A549 (cell line): Measurements from ENCODE around the gene EBF4. TPM values are rescaled to one million over a fixed set of nuclear protein-coding genes. Genes with fewer than 3 reads are reported as not detected.

ENCODE experiments used
- ATAC-seq, 2 experiments: fragments of 200-7000 bp in 1 of 2; fragments of >200 bp in 1 of 2; cut with Nextera tagmentation in 1 of 2; cut with Tn5 transposase in 1 of 2; 3 replicates each; pipeline versions ENCODE4 v1.8.0 to v1.9.1; 2018 to 2020; ENCODE audit warnings: mild to moderate bottlenecking in 1 of 2, moderate library complexity in 1 of 2
- CTCF ChIA-PET: fragments of 300-600 bp; sonication (Branson Sonifier 250); formaldehyde crosslinking; extraction: SDS; loops from one replicate; lab custom pipeline; 2021; ENCODE audit warnings: antibody characterized with exemption, inconsistent platforms; lab: Yijun Ruan, JAX
- POLR2A ChIA-PET: fragments of 350-600 bp; formaldehyde crosslinking; extraction: SDS; loops from one replicate; lab custom pipeline; 2021; ENCODE audit warnings: antibody characterized with exemption, inconsistent platforms; lab: Yijun Ruan, JAX
- DNase-seq, 2 experiments: peaks; one replicate each; pipeline versions ENCODE4 v3.0.0 to v3.0.0-alpha.2; 2011 to 2016; ENCODE audit warnings: low read depth in 1 of 2, low spot score in 1 of 2
- FAIRE-seq: peaks from 2 replicates; lab custom pipeline; 2011; peaks lifted over from hg19 to GRCh38; lab: Jason Lieb, UNC
- H3K27ac ChIP-seq, 2 experiments: fragments of >200 bp; sonication (Bioruptor Twin); formaldehyde crosslinking; 3 replicates each; pipeline ENCODE4 v1.5.1; 2016 to 2017
- H3K4me1 ChIP-seq: fragments of >200 bp; sonication (Bioruptor Twin); formaldehyde crosslinking; 3 replicates; pipeline ENCODE4 v1.6.1; 2016
- H3K4me2 ChIP-seq: fragments of >200 bp; sonication (Bioruptor Twin); formaldehyde crosslinking; 3 replicates; pipeline ENCODE4 v1.6.1; 2016
- H3K4me3 ChIP-seq: fragments of >200 bp; sonication (Bioruptor Twin); formaldehyde crosslinking; 3 replicates; pipeline ENCODE4 v1.5.1; 2016
- H3K9me3 ChIP-seq: fragments of >200 bp; sonication (Bioruptor Twin); formaldehyde crosslinking; 3 replicates; pipeline ENCODE4 v1.6.1; 2016
- BHLHE40 ChIP-seq: IDR thresholded peaks from 2 replicates; pipeline ENCODE4 v1.6.1; 2012; ENCODE audit warnings: low read depth, low read length, inconsistent platforms
- CBX8 ChIP-seq: fragments of 200-600 bp; sonication (generic); IDR thresholded peaks from 2 replicates; pipeline ENCODE4 v1.6.1; 2016
- CEBPB ChIP-seq, 2 experiments: fragments of >200 bp in 1 of 2; sonication (Bioruptor Twin) in 1 of 2; formaldehyde crosslinking in 1 of 2; IDR thresholded peaks; 2 replicates each; pipeline ENCODE4 v1.6.1; 2012 to 2016
- CTCF ChIP-seq: fragments of >200 bp; sonication (Bioruptor Twin); formaldehyde crosslinking; IDR thresholded peaks from 3 replicates; pipeline ENCODE4 v1.5.1; 2016
- E2F6 ChIP-seq: IDR thresholded peaks from 2 replicates; pipeline ENCODE4 v1.6.1; 2012; ENCODE audit warnings: low read depth, borderline replicate concordance
- EHF ChIP-seq: fragments of 250-450 bp; sonication (Bioruptor Pico); IDR thresholded peaks from 2 replicates; pipeline ENCODE4 v1.5.0; 2020; ENCODE audit warnings: mild to moderate bottlenecking
- EHMT2 ChIP-seq: fragments of 200-600 bp; sonication (generic); IDR thresholded peaks from 2 replicates; pipeline ENCODE4 v1.6.1; 2016; ENCODE audit warnings: antibody characterized with exemption, low read depth, mild to moderate bottlenecking, moderate library complexity
- FOSB ChIP-seq: fragments of 250-450 bp; sonication (Bioruptor Pico); IDR thresholded peaks from 2 replicates; pipeline ENCODE4 v1.5.0; 2020; ENCODE audit warnings: mild to moderate bottlenecking, moderate library complexity
- GATA3 ChIP-seq: IDR thresholded peaks from 2 replicates; pipeline ENCODE4 v1.6.1; 2012; ENCODE audit warnings: borderline replicate concordance
- HOXA7 ChIP-seq: fragments of 250-450 bp; sonication (Bioruptor Pico); IDR thresholded peaks from 2 replicates; pipeline ENCODE4 v1.5.0; 2020; ENCODE audit warnings: mild to moderate bottlenecking, moderate library complexity
- HOXB5 ChIP-seq: fragments of 250-450 bp; sonication (Bioruptor Pico); IDR thresholded peaks from 2 replicates; pipeline ENCODE4 v1.5.0; 2020; ENCODE audit warnings: mild to moderate bottlenecking, moderate library complexity
- KDM1A ChIP-seq: fragments of 200-600 bp; sonication (generic); IDR thresholded peaks from 2 replicates; pipeline ENCODE4 v1.6.1; 2016; ENCODE audit warnings: low read depth, mild to moderate bottlenecking
- MAFK ChIP-seq: fragments of 450-650 bp; IDR thresholded peaks from 2 replicates; pipeline ENCODE4 v1.6.1; 2014; ENCODE audit not compliant: partially characterized antibody
- MAZ ChIP-seq: fragments of 150-350 bp; IDR thresholded peaks from 2 replicates; pipeline ENCODE4 v1.6.1; 2014; ENCODE audit warnings: antibody characterized with exemption, low read depth, low read length, borderline replicate concordance
- NFE2L2 ChIP-seq: fragments of 150-350 bp; conservative IDR thresholded peaks from 2 replicates; pipeline ENCODE4 v1.6.1; 2014; ENCODE audit warnings: low read length
- RAD21 ChIP-seq, 2 experiments: fragments of >200 bp in 1 of 2; sonication (Bioruptor Twin) in 1 of 2; formaldehyde crosslinking in 1 of 2; IDR thresholded peaks in 1 of 2; conservative IDR thresholded peaks in 1 of 2; 2 replicates in 1 of 2; 3 replicates in 1 of 2; pipeline ENCODE4 v1.6.1; 2012 to 2018; ENCODE audit warnings: inconsistent platforms in 1 of 2
- RFX5 ChIP-seq: fragments of 450-650 bp; IDR thresholded peaks from 2 replicates; pipeline ENCODE4 v1.7.1; 2014; ENCODE audit warnings: antibody characterized with exemption, mild to moderate bottlenecking, moderate library complexity
- RNF2 ChIP-seq: fragments of 200-600 bp; sonication (generic); IDR thresholded peaks from 2 replicates; pipeline ENCODE4 v1.6.1; 2016; ENCODE audit warnings: low read depth, mild to moderate bottlenecking, antibody characterized with exemption, moderate library complexity, borderline replicate concordance
- TP53 ChIP-seq: fragments of 250-450 bp; sonication (Bioruptor Pico); IDR thresholded peaks from 2 replicates; pipeline ENCODE4 v1.5.0; 2021; ENCODE audit warnings: mild to moderate bottlenecking, moderate library complexity
- WGBS: methylation state at CpG from one replicate; pipeline ENCODE4 v1.1.6; 2017; ENCODE audit errors: missing lambda C conversion rate; 5-methylcytosine and 5-hydroxymethylcytosine counted together
- polyA plus RNA-seq, 4 experiments: library from polyadenylated mRNA; depleted of rRNA in 3 of 4; stranded (reverse); fragments of >200 nt; fragmentation: RNase III in 1 of 4; extraction: RNeasy Plus Mini Kit Qiagen cat#74134 plus additional on column Dnase treatment in 1 of 4; gene quantifications; 2 replicates in 3 of 4; 3 replicates in 1 of 4; pipeline ENCODE4 v1.2.3, GENCODE V29; 2011 to 2017

EBF4 gene
- polyA plus RNA-seq, 2 of the 4 experiments (the other 2 are of a cell fraction), result 2.2 to 3.2 TPM

- peak; percentile 38; the same call in 1 of the 2 replicates for TF ChIP-seq TP53
- no peak for TF ChIP-seq HOXB5
These were observed 28.5 kb upstream of the EBF4 start, which contains the start of gene IDH3B (continued) for GRCh38 chr20:2663887-2664719.

GRCh38 chr20:2671977-2672376, 20.6 kb upstream of the EBF4 start:
- POLR2A ChIA-PET, result no interaction called here

GRCh38 chr20:2672446-2672845, 20.1 kb upstream of the EBF4 start:
- no peaks in the 10 kb centered on the region for H3K4me1 ChIP-seq
- H3K4me2 ChIP-seq, result no peak overlapping the region
- no peaks in the 10 kb centered on the region for H3K9me3 ChIP-seq
- DNase-seq (no peak), FAIRE-seq (peak; percentile 82), ATAC-seq (no peak)
- ChIA-PET POLR2A (interaction anchor here (0.7 kb wide), 1 partner anchor 8 kb away, joined by 3 read pairs; the partner anchor contains the start of gene IDH3B), CTCF (interaction anchor here (0.8 to 7.9 kb wide), 9 partner anchors 9 to 329 kb away, joined by 3 to 60 read pairs (median 5); partner anchors contain the start of gene IDH3B)
- H3K4me3 ChIP-seq, result no peak overlapping the region
- 37% methylated on average over 3 of the region's 3 CpGs for whole genome bisulfite sequencing
- TF ChIP-seq EHMT2 (no peak), GATA3 (no peak), HOXA7 (CRISPR knock-in tag) (no peak), NFE2L2 (no peak), BHLHE40 (no peak), CBX8 (no peak), RAD21 (conservative IDR thresholded peaks at IDR 0.05 in 1 of 2, IDR thresholded peaks at IDR 0.05 in 1 of 2) (no peak), E2F6 (no peak), FOSB (no peak), MAFK (no peak), RFX5 (no peak), KDM1A (no peak), EHF (no peak), CEBPB (IDR thresholded peaks at IDR 0.05) (no peak), RNF2 (no peak)
- no peak overlapping the region for H3K27ac ChIP-seq

More at GRCh38 chr20:2671977-2672376, 20.6 kb upstream of the EBF4 start:
- Histone ChIP-seq H3K4me2 (no peak overlapping the region), H3K27ac (no peak overlapping the region), H3K4me1 (no peaks in the 10 kb centered on the region), H3K4me3 (no peak overlapping the region), H3K9me3 (no peaks in the 10 kb centered on the region)
- FAIRE-seq (no peak), DNase-seq (peak in 1 of 2 experiments; percentile 32), ATAC-seq (peak; percentile 15 to 69; a peak in 3 of 6 replicates)
- CTCF ChIA-PET, result interaction anchor here (0.8 to 7.9 kb wide), 8 partner anchors 8 to 329 kb away, joined by 3 to 60 read pairs (median 10); partner anchors contain the start of gene IDH3B
- WGBS, result 5% methylated on average over 4 of the region's 4 CpGs
- TF ChIP-seq CTCF (0 out of 3 replicates have a peak, but pooled peaks have one; percentile 16), MAZ (no peak)
